A673 (cell line): ENCODE measurements around the gene MXRA7. TPM values are rescaled to one million over a fixed set of nuclear protein-coding genes. Genes with fewer than 3 reads are reported as not detected.

Experiments
- BruUV-seq: library from RNA; stranded (reverse); fragments of 400-500 nt; replicated peaks from 2 replicates; lab custom pipeline; 2021; lab: Mats Ljungman, UMichigan
- CTCF ChIA-PET: fragments of 300-600 bp; sonication (Branson Sonifier 250); formaldehyde crosslinking; loops from one replicate; lab custom pipeline; 2022; ENCODE audit warnings: antibody characterized with exemption; lab: Charles Lee
- POLR2A ChIA-PET: fragments of 300-600 bp; sonication (Branson Sonifier 250); formaldehyde crosslinking; loops from one replicate; lab custom pipeline; 2022; ENCODE audit warnings: antibody characterized with exemption; ENCODE audit not compliant: low non-redundant PET; lab: Charles Lee
- DNase-seq: peaks from one replicate; pipeline ENCODE4 v3.0.0-alpha.2; 2015; ENCODE audit warnings: low spot score
- H3K27ac ChIP-seq: fragments of 200-600 bp; sonication (generic); 2 replicates; pipeline ENCODE4 v1.5.1; 2016; ENCODE audit warnings: mixed run types, low read depth, mild to moderate bottlenecking, mixed read lengths, antibody characterized with exemption, low read length; ENCODE audit not compliant: poor library complexity, severe bottlenecking
- H3K27me3 ChIP-seq: fragments of 200-600 bp; sonication (generic); replicated peaks from 2 replicates; pipeline ENCODE4 v1.6.1; 2017; ENCODE audit warnings: mixed run types, low read depth, mild to moderate bottlenecking, mixed read lengths, antibody characterized with exemption, low read length; ENCODE audit not compliant: insufficient read depth, poor library complexity
- H3K36me3 ChIP-seq: fragments of 200-600 bp; sonication (generic); 2 replicates; pipeline ENCODE4 v1.6.1; 2016; ENCODE audit warnings: mixed run types, mild to moderate bottlenecking, mixed read lengths, antibody characterized with exemption, low read length; ENCODE audit not compliant: insufficient read depth, poor library complexity, severe bottlenecking
- H3K4me1 ChIP-seq: fragments of 200-600 bp; sonication (generic); 2 replicates; pipeline ENCODE4 v1.6.1; 2017; ENCODE audit warnings: mixed run types, mild to moderate bottlenecking, mixed read lengths, antibody characterized with exemption, low read length; ENCODE audit not compliant: insufficient read depth, poor library complexity, severe bottlenecking
- H3K4me3 ChIP-seq: fragments of 200-600 bp; sonication (generic); 2 replicates; pipeline ENCODE4 v1.5.1; 2016; ENCODE audit warnings: low read depth, mixed run types, mild to moderate bottlenecking, mixed read lengths, low read length; ENCODE audit not compliant: poor library complexity, severe bottlenecking
- H3K9me3 ChIP-seq: fragments of 200-600 bp; sonication (generic); 2 replicates; pipeline ENCODE4 v1.6.1; 2016; ENCODE audit warnings: mixed run types, low read depth, mild to moderate bottlenecking, mixed read lengths, antibody characterized with exemption, low read length; ENCODE audit not compliant: poor library complexity, severe bottlenecking
- EZH2 ChIP-seq: fragments of 200-600 bp; sonication (generic); IDR thresholded peaks from 2 replicates; pipeline ENCODE4 v1.6.1; 2017; ENCODE audit warnings: borderline replicate concordance, low read depth, mild to moderate bottlenecking, mixed read lengths, antibody characterized with exemption, low read length; ENCODE audit not compliant: poor library complexity, severe bottlenecking
- intact Hi-C: fragments of 100-400 bp; cut with micrococcal nuclease; formaldehyde crosslinking; loops from one replicate; pipeline ENCODE4 v1.10.0; 2022; ENCODE audit not compliant: unreplicated experiment
- total RNA-seq: library from RNA; stranded (reverse); gene quantifications from 2 replicates; pipeline ENCODE4 v1.2.3, GENCODE V29; 2021
- TF ChIP-seq, protein P1 (sequence below): fragments of 300-800, 200-600 bp; sonication (generic); conservative IDR thresholded peaks from 2 replicates; pipeline ENCODE4 v1.5.1; 2017; ENCODE audit warnings: low read depth, mild to moderate bottlenecking, antibody characterized with exemption, low read length, moderate library complexity, mixed read lengths

Gene MXRA7
- total RNA-seq, 1 experiment from 2014 or later, result 61.5 TPM

DNA sequence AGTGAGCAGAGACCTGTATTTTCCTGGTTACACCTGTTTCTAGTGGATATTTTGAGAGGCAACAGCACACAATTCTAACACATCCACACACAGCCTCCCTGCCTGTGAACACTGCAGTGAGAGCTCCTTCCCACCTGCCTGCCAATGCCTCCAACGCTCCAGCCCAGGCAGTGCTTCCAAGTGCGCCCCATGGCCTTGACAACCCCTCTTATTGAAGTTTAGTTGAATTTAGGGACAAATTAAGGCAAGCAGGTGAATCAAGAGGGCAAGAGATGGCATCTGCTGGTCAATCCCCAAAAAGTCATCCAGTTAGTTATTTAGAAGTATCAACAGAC is 4.7 kb upstream of the MXRA7 start:
- intact Hi-C loops, result loop anchor here (10.0 kb wide), 1 partner anchor 151 kb away; a partner anchor contains a TSS
- ChIA-PET CTCF (no interaction called here), POLR2A (no interaction called here)
- no peak overlapping the region for H3K4me3 ChIP-seq
- TF ChIP-seq, protein P1, sequence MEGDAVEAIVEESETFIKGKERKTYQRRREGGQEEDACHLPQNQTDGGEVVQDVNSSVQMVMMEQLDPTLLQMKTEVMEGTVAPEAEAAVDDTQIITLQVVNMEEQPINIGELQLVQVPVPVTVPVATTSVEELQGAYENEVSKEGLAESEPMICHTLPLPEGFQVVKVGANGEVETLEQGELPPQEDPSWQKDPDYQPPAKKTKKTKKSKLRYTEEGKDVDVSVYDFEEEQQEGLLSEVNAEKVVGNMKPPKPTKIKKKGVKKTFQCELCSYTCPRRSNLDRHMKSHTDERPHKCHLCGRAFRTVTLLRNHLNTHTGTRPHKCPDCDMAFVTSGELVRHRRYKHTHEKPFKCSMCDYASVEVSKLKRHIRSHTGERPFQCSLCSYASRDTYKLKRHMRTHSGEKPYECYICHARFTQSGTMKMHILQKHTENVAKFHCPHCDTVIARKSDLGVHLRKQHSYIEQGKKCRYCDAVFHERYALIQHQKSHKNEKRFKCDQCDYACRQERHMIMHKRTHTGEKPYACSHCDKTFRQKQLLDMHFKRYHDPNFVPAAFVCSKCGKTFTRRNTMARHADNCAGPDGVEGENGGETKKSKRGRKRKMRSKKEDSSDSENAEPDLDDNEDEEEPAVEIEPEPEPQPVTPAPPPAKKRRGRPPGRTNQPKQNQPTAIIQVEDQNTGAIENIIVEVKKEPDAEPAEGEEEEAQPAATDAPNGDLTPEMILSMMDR, result no peak
- no peak for TF ChIP-seq EZH2
- BruUV-seq, result no TSS peak
- H3K9me3 ChIP-seq, result no peaks in the 10 kb centered on the region
- peaks cover 35% of the 10 kb centered on the region for H3K36me3 ChIP-seq
- no peak for DNase-seq
- H3K27me3 ChIP-seq, result no peaks in the 10 kb centered on the region
- peaks cover 36% of the 10 kb centered on the region for H3K4me1 ChIP-seq
- peak overlapping the region; percentile 94 for H3K27ac ChIP-seq

DNA sequence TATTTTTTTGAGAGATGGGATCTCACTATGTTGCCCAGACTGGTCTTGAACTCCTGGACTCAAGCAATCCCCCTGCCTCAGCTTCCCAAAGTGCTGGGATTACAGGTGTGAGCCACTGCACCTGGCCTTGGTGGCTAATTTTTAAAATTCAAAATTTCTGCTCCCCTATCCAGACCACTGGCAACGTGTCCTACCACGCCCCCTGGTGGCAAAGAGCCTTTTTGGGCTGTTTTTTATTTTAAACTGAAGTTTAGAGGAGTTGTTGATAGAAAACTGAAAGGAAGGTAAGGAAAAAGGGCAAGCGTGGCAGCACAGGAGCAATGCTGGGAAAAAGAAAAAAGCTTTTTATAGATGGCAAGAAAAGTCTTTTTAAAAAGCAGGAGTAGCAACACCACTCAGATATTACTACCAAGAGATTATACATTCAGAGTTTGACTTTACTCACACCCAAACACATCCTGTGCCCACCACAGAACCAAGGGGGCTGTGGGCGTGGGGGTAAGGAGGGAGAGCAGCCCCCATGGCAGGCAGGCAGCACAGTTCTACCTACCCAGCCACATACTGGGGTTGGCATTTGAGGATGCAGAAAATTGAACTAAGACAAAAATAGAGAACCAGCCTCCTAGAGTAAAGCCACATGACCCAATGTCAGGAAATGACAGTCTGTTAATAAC is 4.2 kb upstream of the MXRA7 start:
- no peak for TF ChIP-seq EZH2
- TF ChIP-seq, protein P1, result peak; percentile 92
- no TSS peak for BruUV-seq
- ChIA-PET CTCF (no interaction called here), POLR2A (no interaction called here)
- Histone ChIP-seq H3K27me3 (no peaks in the 10 kb centered on the region), H3K27ac (peak overlapping the region; percentile 94), H3K9me3 (no peaks in the 10 kb centered on the region), H3K4me3 (no peak overlapping the region), H3K36me3 (peaks cover 30% of the 10 kb centered on the region), H3K4me1 (peaks cover 38% of the 10 kb centered on the region)
- DNase-seq, result peak; percentile 75
- intact Hi-C loops, result loop anchor here (10.0 kb wide), 1 partner anchor 150 kb away; a partner anchor contains a TSS

DNA sequence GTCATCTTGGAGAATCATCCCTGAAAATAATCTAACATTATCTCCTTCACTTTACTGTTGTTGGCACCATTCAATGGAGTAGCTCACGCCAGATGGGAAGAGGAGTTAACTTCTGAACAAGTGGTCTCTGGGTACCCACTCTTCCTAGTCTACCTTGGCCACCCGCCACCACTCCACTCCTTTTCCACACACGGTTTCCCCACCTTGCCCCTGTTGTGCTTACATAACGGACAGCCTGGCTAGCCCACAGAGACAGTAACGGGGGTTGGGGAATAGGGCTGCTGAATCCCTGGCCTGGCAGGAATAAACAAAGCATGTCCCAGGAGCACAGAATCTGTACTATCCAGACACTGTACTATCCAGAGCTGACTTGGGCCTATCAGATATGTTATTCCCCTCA is 3.6 kb upstream of the MXRA7 start:
- CTCF ChIA-PET, result no interaction called here
- H3K27me3 ChIP-seq, result no peaks in the 10 kb centered on the region
- no peak for DNase-seq
- no peak overlapping the region for H3K4me3 ChIP-seq
- no peak overlapping the region for H3K27ac ChIP-seq
- POLR2A ChIA-PET, result no interaction called here
- H3K36me3 ChIP-seq, result peaks cover 24% of the 10 kb centered on the region
- intact Hi-C loops, result loop anchor here (10.0 kb wide), 1 partner anchor 150 kb away; a partner anchor contains a TSS
- no peaks in the 10 kb centered on the region for H3K9me3 ChIP-seq
- TF ChIP-seq, protein P1, result no peak
- no peak for TF ChIP-seq EZH2
- no TSS peak for BruUV-seq
- H3K4me1 ChIP-seq, result peaks cover 44% of the 10 kb centered on the region
